Bronchial epithelial cell (primary cell): Measurements from ENCODE around the gene PDHB. TPM values are rescaled to one million over a fixed set of nuclear protein-coding genes. Genes with fewer than 3 reads are reported as not detected.
A peak's percentile ranks its signal among the peaks of the same experiment; 100 is the strongest.

Source experiments
- DNase-seq: peaks from one replicate; pipeline ENCODE4 v3.0.0-alpha.2; 2010; ENCODE audit warnings: low read depth
- FAIRE-seq: peaks from 2 replicates; lab custom pipeline; 2011; peaks lifted over from hg19 to GRCh38; lab: Jason Lieb, UNC
- H3K27me3 ChIP-seq: 2 replicates; pipeline ENCODE4 v1.5.1; 2011; ENCODE audit warnings: low read length; ENCODE audit not compliant: control insufficient read depth, insufficient read depth
- H3K36me3 ChIP-seq: 2 replicates; pipeline ENCODE4 v1.5.1; 2011; ENCODE audit warnings: low read length; ENCODE audit not compliant: control insufficient read depth, insufficient read depth
- H3K4me3 ChIP-seq: 2 replicates; pipeline ENCODE4 v1.5.1; 2011; ENCODE audit warnings: mild to moderate bottlenecking, low read depth, low read length, control low read depth
- CTCF ChIP-seq: IDR thresholded peaks from 2 replicates; pipeline ENCODE4 v1.5.1; 2011; ENCODE audit warnings: mild to moderate bottlenecking, moderate library complexity, low read length, control low read depth, inconsistent platforms; ENCODE audit not compliant: insufficient read depth, severe bottlenecking
- total RNA-seq: library from RNA; depleted of rRNA; stranded (reverse); fragments of >200 nt; gene quantifications from 2 replicates; pipeline ENCODE4 v1.2.1, GENCODE V29; 2014

Gene PDHB
- total RNA-seq, 1 donor from 2014 or later = 32.4 TPM

DNA sequence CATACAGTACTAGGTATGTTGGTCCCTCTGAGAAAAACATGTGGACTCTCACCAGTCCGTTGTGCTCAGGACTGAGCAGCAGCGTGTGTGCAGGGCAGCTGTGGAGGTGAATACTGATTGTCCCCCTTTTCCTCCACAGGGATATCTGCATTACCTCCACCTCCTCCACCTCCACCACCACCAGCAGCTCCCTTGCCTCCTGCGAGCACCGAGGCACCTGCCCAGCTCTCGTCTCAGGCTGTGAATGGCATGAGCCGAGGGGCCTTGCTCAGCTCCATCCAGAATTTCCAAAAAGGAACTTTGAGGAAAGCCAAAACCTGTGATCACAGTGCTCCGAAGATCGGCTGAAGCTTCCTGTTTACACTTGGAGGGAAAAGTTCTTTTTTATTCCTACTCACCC, 9.0 kb downstream of the PDHB start:
- no peak overlapping the region for H3K4me3 ChIP-seq
- H3K27me3 ChIP-seq = peaks cover under 1% of the 10 kb centered on the region
- no peak for DNase-seq
- H3K36me3 ChIP-seq = peaks cover 16% of the 10 kb centered on the region
- TF ChIP-seq CTCF = no peak
- FAIRE-seq = no peak

GRCh38 chr3:58422756-58423325, 10.8 kb downstream of the PDHB start:
- H3K4me3 ChIP-seq = no peak overlapping the region
- DNase-seq = peak; percentile 18
- FAIRE-seq = no peak
- TF ChIP-seq CTCF = peak; percentile 21
- H3K36me3 ChIP-seq = peaks cover 12% of the 10 kb centered on the region
- no peaks in the 10 kb centered on the region for H3K27me3 ChIP-seq

- Histone ChIP-seq H3K4me3 (no peak overlapping the region), H3K36me3 (peaks cover 7% of the 10 kb centered on the region), H3K27me3 (no peaks in the 10 kb centered on the region)
- no peak for FAIRE-seq
- TF ChIP-seq CTCF = no peak
- no peak for DNase-seq
These were observed 12.6 kb downstream of the PDHB start for GRCh38 chr3:58421004-58421403.

DNA sequence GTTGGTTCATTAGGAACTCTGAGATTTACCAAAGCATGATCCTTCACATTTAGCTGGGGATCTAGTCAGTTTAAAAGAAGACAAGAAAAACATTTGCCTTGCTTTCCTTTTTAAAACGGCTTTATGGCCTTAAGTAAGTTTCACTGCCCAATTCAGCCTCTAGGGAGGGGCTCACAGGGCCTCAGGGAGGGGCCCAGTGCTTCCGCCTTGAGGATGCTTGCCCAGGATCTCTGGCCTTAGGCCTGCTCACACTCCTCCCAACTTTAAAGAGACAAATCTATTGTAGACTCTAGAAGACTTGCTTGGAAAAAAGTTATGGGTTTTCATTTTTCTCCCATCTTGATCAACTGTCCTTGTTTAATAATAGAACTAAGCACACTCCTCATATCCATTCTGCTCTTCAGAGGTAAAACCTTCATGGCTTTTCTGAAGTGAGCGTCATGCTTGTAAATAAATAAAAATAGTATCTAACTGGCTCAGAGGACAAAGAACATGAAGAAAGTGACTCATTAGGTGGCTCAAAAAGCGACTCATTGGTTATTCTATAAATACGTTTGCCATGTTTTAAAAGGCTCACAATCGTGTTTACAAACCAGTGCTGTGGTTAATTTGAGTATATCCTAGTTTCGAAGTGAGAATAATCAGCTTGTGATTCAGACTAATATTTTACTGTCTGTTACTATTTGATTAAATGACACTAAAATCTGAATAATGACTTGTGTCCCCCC, 13.7 kb downstream of the PDHB start:
- Histone ChIP-seq H3K27me3 (no peaks in the 10 kb centered on the region), H3K36me3 (peaks cover 7% of the 10 kb centered on the region), H3K4me3 (no peak overlapping the region)
- no peak for TF ChIP-seq CTCF
- DNase-seq (peak; percentile 65), FAIRE-seq (no peak)

- Histone ChIP-seq H3K4me3 (no peak overlapping the region), H3K27me3 (no peaks in the 10 kb centered on the region), H3K36me3 (peaks cover 3% of the 10 kb centered on the region)
- FAIRE-seq (no peak), DNase-seq (no peak)
- TF ChIP-seq CTCF = no peak
These were observed 15.4 kb downstream of the PDHB start for GRCh38 chr3:58418227-58418626.

DNA sequence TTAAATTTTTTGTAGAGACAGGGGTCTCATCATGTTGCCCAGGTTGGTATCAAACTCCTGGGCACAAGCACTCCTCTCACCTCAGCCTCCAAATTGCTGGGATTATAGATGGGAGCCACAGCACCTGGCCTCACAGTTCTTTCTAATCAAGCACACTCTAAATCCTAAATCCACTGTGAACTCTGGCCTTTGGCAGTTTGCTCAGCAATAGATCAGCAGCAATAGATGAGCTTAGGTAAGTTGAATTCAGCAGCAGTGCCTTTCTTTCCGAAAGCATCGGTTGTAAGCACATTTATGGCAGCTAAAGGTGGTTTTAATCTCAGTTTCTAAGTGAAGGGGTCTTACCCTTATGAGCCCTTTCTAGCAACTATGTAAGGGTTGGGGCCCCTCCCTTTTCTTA, 16.6 kb downstream of the PDHB start:
- H3K36me3 ChIP-seq = peaks cover 3% of the 10 kb centered on the region
- no peaks in the 10 kb centered on the region for H3K27me3 ChIP-seq
- no peak for DNase-seq
- H3K4me3 ChIP-seq = no peak overlapping the region
- no peak for TF ChIP-seq CTCF
- no peak for FAIRE-seq
